Astrocyte (in vitro differentiated cells and primary cell): Measurements from ENCODE around the gene NTN3. TPM values are rescaled to one million over a fixed set of nuclear protein-coding genes. Genes with fewer than 3 reads are reported as not detected.

Source experiments
- DNase-seq: peaks from one replicate; pipeline ENCODE4 v3.0.0-alpha.2; 2010; ENCODE audit warnings: low read depth
- FAIRE-seq: peaks from 2 replicates; lab custom pipeline; 2011; peaks lifted over from hg19 to GRCh38; lab: Jason Lieb, UNC
- H2AFZ ChIP-seq: 2 replicates; pipeline ENCODE4 v1.6.0; 2012; ENCODE audit warnings: low read depth, low read length, inconsistent platforms
- H3K27ac ChIP-seq: 2 replicates; pipeline ENCODE4 v1.5.1; 2011; ENCODE audit warnings: low read depth, low read length, inconsistent platforms
- H3K27me3 ChIP-seq: 2 replicates; pipeline ENCODE4 v1.6.0; 2011; ENCODE audit warnings: low read length, inconsistent platforms; ENCODE audit not compliant: insufficient read depth
- H3K36me3 ChIP-seq: 2 replicates; pipeline ENCODE4 v1.5.1; 2011; ENCODE audit warnings: low read length, inconsistent platforms; ENCODE audit not compliant: insufficient read depth
- H3K4me1 ChIP-seq: 2 replicates; pipeline ENCODE4 v1.5.1; 2011; ENCODE audit warnings: low read length, inconsistent platforms; ENCODE audit not compliant: insufficient read depth
- H3K4me2 ChIP-seq: 2 replicates; pipeline ENCODE4 v1.6.0; 2012; ENCODE audit warnings: low read length, inconsistent platforms
- H3K4me3 ChIP-seq: 2 replicates; pipeline ENCODE4 v1.5.1; 2011; ENCODE audit warnings: low read depth, mild to moderate bottlenecking, low read length, inconsistent platforms; ENCODE audit not compliant: insufficient read depth
- H3K79me2 ChIP-seq: 2 replicates; pipeline ENCODE4 v1.6.0; 2012; ENCODE audit warnings: mild to moderate bottlenecking, low read length, inconsistent platforms; ENCODE audit not compliant: insufficient read depth
- H3K9ac ChIP-seq: 2 replicates; pipeline ENCODE4 v1.6.0; 2012; ENCODE audit warnings: mild to moderate bottlenecking, low read length, inconsistent platforms
- H3K9me3 ChIP-seq: 2 replicates; pipeline ENCODE4 v1.5.1; 2012; ENCODE audit warnings: low read depth, mild to moderate bottlenecking, low read length, inconsistent platforms; ENCODE audit not compliant: insufficient read depth
- H4K20me1 ChIP-seq: 2 replicates; pipeline ENCODE4 v1.6.0; 2012; ENCODE audit warnings: low read length, inconsistent platforms; ENCODE audit not compliant: insufficient read depth
- H3K27ac Mint-ChIP-seq: one replicate; pipeline ENCODE4 v1.8.0; 2021; ENCODE audit warnings: mild to moderate bottlenecking, mixed read lengths; ENCODE audit not compliant: unreplicated experiment
- H3K27me3 Mint-ChIP-seq: one replicate; pipeline ENCODE4 v1.8.0; 2021; ENCODE audit warnings: low read depth, mixed read lengths; ENCODE audit not compliant: unreplicated experiment
- H3K36me3 Mint-ChIP-seq: one replicate; pipeline ENCODE4 v1.8.0; 2021; ENCODE audit warnings: low read depth, mixed read lengths; ENCODE audit not compliant: unreplicated experiment
- H3K4me1 Mint-ChIP-seq: one replicate; pipeline ENCODE4 v1.8.0; 2021; ENCODE audit warnings: low read depth, mixed read lengths; ENCODE audit not compliant: unreplicated experiment
- H3K4me3 Mint-ChIP-seq: one replicate; pipeline ENCODE4 v1.8.0; 2021; ENCODE audit warnings: mild to moderate bottlenecking, moderate library complexity, mixed read lengths; ENCODE audit not compliant: unreplicated experiment
- H3K9me3 Mint-ChIP-seq: one replicate; pipeline ENCODE4 v1.8.0; 2021; ENCODE audit warnings: mild to moderate bottlenecking, mixed read lengths; ENCODE audit not compliant: unreplicated experiment
- CTCF ChIP-seq: IDR thresholded peaks from 2 replicates; pipeline ENCODE4 v1.5.1; 2011; ENCODE audit warnings: low read depth, mild to moderate bottlenecking, inconsistent platforms, low read length, moderate library complexity; ENCODE audit not compliant: insufficient read depth
- EZH2 ChIP-seq: IDR thresholded peaks from 2 replicates; pipeline ENCODE4 v1.6.1; 2012; ENCODE audit warnings: mild to moderate bottlenecking, low read length, inconsistent platforms; ENCODE audit not compliant: insufficient read depth
- total RNA-seq: library from RNA; stranded (reverse); gene quantifications from 2 replicates; pipeline ENCODE4 v1.2.1, GENCODE V29; 2021

NTN3 gene
- total RNA-seq, 1 donor from 2014 or later: 1.1 TPM

GRCh38 chr16:2490190-2491105 lies 19.4 kb downstream of the NTN3 start:
- H3K4me1 Mint-ChIP-seq: peaks cover 4% of the 10 kb centered on the region
- Histone ChIP-seq H3K4me3 (no peak overlapping the region), H3K36me3 (no peaks in the 10 kb centered on the region), H3K27me3 (no peaks in the 10 kb centered on the region), H3K4me2 (no peak overlapping the region), H3K9ac (no peak overlapping the region), H4K20me1 (peaks cover 41% of the 10 kb centered on the region), H3K9me3 (no peaks in the 10 kb centered on the region), H3K4me1 (peaks cover 8% of the 10 kb centered on the region), H3K79me2 (no peaks in the 10 kb centered on the region), H2AFZ (no peak overlapping the region), H3K27ac (no peak overlapping the region)
- peaks cover 9% of the 10 kb centered on the region for H3K36me3 Mint-ChIP-seq
- H3K9me3 Mint-ChIP-seq: no peaks in the 10 kb centered on the region
- DNase-seq (no peak), FAIRE-seq (no peak)
- no peak for TF ChIP-seq EZH2
- no peak for TF ChIP-seq CTCF
- peaks cover 3% of the 10 kb centered on the region for H3K27me3 Mint-ChIP-seq
- no peak overlapping the region for H3K4me3 Mint-ChIP-seq
- no peak overlapping the region for H3K27ac Mint-ChIP-seq

- H3K4me2 ChIP-seq: no peak overlapping the region
- H3K9ac ChIP-seq: no peak overlapping the region
- H3K9me3 ChIP-seq: no peaks in the 10 kb centered on the region
- peaks cover 2% of the 10 kb centered on the region for H3K4me1 ChIP-seq
- H3K79me2 ChIP-seq: no peaks in the 10 kb centered on the region
- H3K36me3 ChIP-seq: no peaks in the 10 kb centered on the region
- H4K20me1 ChIP-seq: peaks cover 28% of the 10 kb centered on the region
- Mint-ChIP-seq H3K4me3 (no peak overlapping the region), H3K9me3 (no peaks in the 10 kb centered on the region), H3K27ac (no peak overlapping the region), H3K36me3 (peaks cover 6% of the 10 kb centered on the region), H3K4me1 (peaks cover 2% of the 10 kb centered on the region), H3K27me3 (peaks cover 3% of the 10 kb centered on the region)
- TF ChIP-seq EZH2 (no peak), CTCF (no peak)
- H3K27me3 ChIP-seq: no peaks in the 10 kb centered on the region
- no peak for FAIRE-seq
- no peak overlapping the region for H2AFZ ChIP-seq
- no peak for DNase-seq
- no peak overlapping the region for H3K27ac ChIP-seq
- no peak overlapping the region for H3K4me3 ChIP-seq
Measured at GRCh38 chr16:2492292-2492691, 21.2 kb downstream of the NTN3 start.

- Histone ChIP-seq H3K4me1 (no peaks in the 10 kb centered on the region), H3K4me2 (no peak overlapping the region), H2AFZ (no peak overlapping the region), H3K4me3 (no peak overlapping the region), H4K20me1 (peaks cover 19% of the 10 kb centered on the region), H3K9ac (no peak overlapping the region), H3K9me3 (no peaks in the 10 kb centered on the region), H3K27me3 (no peaks in the 10 kb centered on the region), H3K27ac (no peak overlapping the region), H3K79me2 (no peaks in the 10 kb centered on the region), H3K36me3 (no peaks in the 10 kb centered on the region)
- H3K27me3 Mint-ChIP-seq: peaks cover 3% of the 10 kb centered on the region
- no peaks in the 10 kb centered on the region for H3K9me3 Mint-ChIP-seq
- no peak overlapping the region for H3K27ac Mint-ChIP-seq
- peaks cover 6% of the 10 kb centered on the region for H3K36me3 Mint-ChIP-seq
- TF ChIP-seq EZH2: no peak
- TF ChIP-seq CTCF: no peak
- DNase-seq: no peak
- H3K4me3 Mint-ChIP-seq: no peak overlapping the region
- H3K4me1 Mint-ChIP-seq: no peaks in the 10 kb centered on the region
- no peak for FAIRE-seq
Measured at GRCh38 chr16:2493605-2494004, 22.5 kb downstream of the NTN3 start.
